Measurements from ENCODE around the gene ATP5MG. TPM values are rescaled to one million over a fixed set of nuclear protein-coding genes. Genes with fewer than 3 reads are reported as not detected.

ATP5MG gene
- total and polyA plus RNA-seq, 10 donors, result 34.5 to 258 (median 146) TPM

GRCh38 chr11:118373263-118373662 lies 28.1 kb upstream of the ATP5MG start:
- Histone ChIP-seq H3K4me3 (no peak overlapping the region), H3K27me3 (replicated peaks in 1 of 7) (no peaks in the 10 kb centered on the region), H3K4me1 (no peaks in the 10 kb centered on the region), H3K36me3 (peaks cover 9 to 100% (median 97%) of the 10 kb centered on the region in 6 donors), H3K27ac (no peak overlapping the region), H3K9me3 (no peaks in the 10 kb centered on the region)
- no peak for TF ChIP-seq POLR2AphosphoS5 (IDR thresholded peaks at IDR 0.05)
- TF ChIP-seq CTCF (IDR thresholded peaks at IDR 0.05 in 8 of 11, conservative IDR thresholded peaks at IDR 0.05 in 3 of 11), result no peak
- no peak for TF ChIP-seq POLR2A (IDR thresholded peaks at IDR 0.05)
- 87 to 100% (median 95%) methylated on average over 2 of the region's 2 CpGs for WGBS, 5 donors
- intact Hi-C loops (cut with DNase I; ENCODE audit: low total_unique reads), result no loop called here
- no peak for DNase-seq

- no peaks in the 10 kb centered on the region for H3K9me3 ChIP-seq
- intact Hi-C loops (cut with DNase I; ENCODE audit: low total_unique reads), result no loop called here
- TF ChIP-seq POLR2A (IDR thresholded peaks at IDR 0.05) (no peak), POLR2AphosphoS5 (IDR thresholded peaks at IDR 0.05) (no peak), CTCF (IDR thresholded peaks at IDR 0.05 in 8 of 11, conservative IDR thresholded peaks at IDR 0.05 in 3 of 11) (no peak)
- no peaks in the 10 kb centered on the region for H3K27me3 ChIP-seq (replicated peaks in 1 of 7)
- peaks cover 11 to 100% (median 97%) of the 10 kb centered on the region in 6 donors for H3K36me3 ChIP-seq
- H3K4me1 ChIP-seq, result no peaks in the 10 kb centered on the region
- DNase-seq, result no peak
- H3K4me3 ChIP-seq, result no peak overlapping the region
- 93 to 96% (median 94%) methylated on average over 5 of the region's 5 CpGs for WGBS, 5 donors
- H3K27ac ChIP-seq, result no peak overlapping the region
Measured at GRCh38 chr11:118373871-118374270, 27.5 kb upstream of the ATP5MG start.

- no peaks in the 10 kb centered on the region for H3K27me3 ChIP-seq (replicated peaks in 1 of 7)
- H3K4me3 ChIP-seq, result no peak overlapping the region
- no peak for DNase-seq
- intact Hi-C loops (cut with DNase I; ENCODE audit: low total_unique reads), result no loop called here
- H3K4me1 ChIP-seq, result no peaks in the 10 kb centered on the region
- 80 to 91% (median 83%) methylated on average over 3 of the region's 3 CpGs for WGBS, 5 donors
- H3K36me3 ChIP-seq, result peaks cover 11 to 100% (median 97%) of the 10 kb centered on the region in 6 donors
- no peak overlapping the region for H3K27ac ChIP-seq
- no peaks in the 10 kb centered on the region for H3K9me3 ChIP-seq
- TF ChIP-seq CTCF (IDR thresholded peaks at IDR 0.05 in 8 of 11, conservative IDR thresholded peaks at IDR 0.05 in 3 of 11) (no peak), POLR2AphosphoS5 (IDR thresholded peaks at IDR 0.05) (no peak), POLR2A (IDR thresholded peaks at IDR 0.05) (no peak)
Measured at GRCh38 chr11:118374729-118375128, 26.7 kb upstream of the ATP5MG start.

DNA sequence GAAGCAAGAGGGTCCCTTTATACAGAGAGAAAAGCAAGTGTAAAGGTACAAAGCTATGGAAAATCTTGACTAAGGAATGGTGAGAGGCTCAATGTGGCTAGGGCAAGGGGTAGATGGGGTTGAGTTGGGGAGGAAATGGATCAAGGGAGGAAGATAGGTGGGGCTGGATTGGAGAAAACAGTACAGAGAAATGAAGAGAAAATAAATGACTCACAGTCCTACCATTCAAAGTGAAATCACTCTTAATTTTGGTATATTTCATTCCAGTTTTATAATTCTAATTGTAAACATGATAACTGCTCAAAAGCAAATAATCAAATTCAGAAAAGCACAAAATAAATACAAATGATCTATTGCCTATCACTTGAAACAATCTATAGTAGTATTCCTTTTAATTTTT lies 25.4 kb upstream of the ATP5MG start:
- Histone ChIP-seq H3K27me3 (replicated peaks in 1 of 7) (no peaks in the 10 kb centered on the region), H3K4me1 (no peaks in the 10 kb centered on the region), H3K9me3 (no peaks in the 10 kb centered on the region), H3K36me3 (peaks cover 11 to 100% (median 95%) of the 10 kb centered on the region in 6 donors), H3K27ac (no peak overlapping the region), H3K4me3 (no peak overlapping the region)
- no peak for TF ChIP-seq CTCF (IDR thresholded peaks at IDR 0.05 in 8 of 11, conservative IDR thresholded peaks at IDR 0.05 in 3 of 11)
- no peak for TF ChIP-seq POLR2A (IDR thresholded peaks at IDR 0.05)
- no peak for TF ChIP-seq POLR2AphosphoS5 (IDR thresholded peaks at IDR 0.05)
- intact Hi-C loops (cut with DNase I; ENCODE audit: low total_unique reads), result no loop called here
- no peak for DNase-seq
